Sigmoid colon (tissue), 4 donors: ENCODE measurements around the gene PRSS38.

ENCODE experiments used
- EP300 ChIP-seq, 4 donors: sonication (generic); formaldehyde crosslinking; IDR thresholded peaks; one replicate each; pipeline ENCODE4 v1.6.1; 2017; ENCODE audit warnings: antibody characterized with exemption in 4 of 4
- POLR2A ChIP-seq, 2 donors: fragments of 450-650 bp; IDR thresholded peaks; one replicate each; pipeline ENCODE4 v1.6.1; 2016; ENCODE audit warnings: antibody characterized with exemption in 2 of 2, mild to moderate bottlenecking in 2 of 2, moderate library complexity in 2 of 2
- POLR2AphosphoS5 ChIP-seq, 4 donors: sonication (generic); formaldehyde crosslinking; IDR thresholded peaks; one replicate each; pipeline ENCODE4 v1.6.1; 2017; ENCODE audit warnings: antibody characterized with exemption in 4 of 4
- TF ChIP-seq, protein P1 (sequence below), 4 experiments: fragments of 450-650 bp in 3 of 4; fragments of 200-600 bp in 1 of 4; IDR thresholded peaks; one replicate each; pipeline ENCODE4 v1.5.1; 2016 to 2019; ENCODE audit warnings: antibody characterized with exemption in 4 of 4, mild to moderate bottlenecking in 3 of 4, moderate library complexity in 2 of 4

DNA sequence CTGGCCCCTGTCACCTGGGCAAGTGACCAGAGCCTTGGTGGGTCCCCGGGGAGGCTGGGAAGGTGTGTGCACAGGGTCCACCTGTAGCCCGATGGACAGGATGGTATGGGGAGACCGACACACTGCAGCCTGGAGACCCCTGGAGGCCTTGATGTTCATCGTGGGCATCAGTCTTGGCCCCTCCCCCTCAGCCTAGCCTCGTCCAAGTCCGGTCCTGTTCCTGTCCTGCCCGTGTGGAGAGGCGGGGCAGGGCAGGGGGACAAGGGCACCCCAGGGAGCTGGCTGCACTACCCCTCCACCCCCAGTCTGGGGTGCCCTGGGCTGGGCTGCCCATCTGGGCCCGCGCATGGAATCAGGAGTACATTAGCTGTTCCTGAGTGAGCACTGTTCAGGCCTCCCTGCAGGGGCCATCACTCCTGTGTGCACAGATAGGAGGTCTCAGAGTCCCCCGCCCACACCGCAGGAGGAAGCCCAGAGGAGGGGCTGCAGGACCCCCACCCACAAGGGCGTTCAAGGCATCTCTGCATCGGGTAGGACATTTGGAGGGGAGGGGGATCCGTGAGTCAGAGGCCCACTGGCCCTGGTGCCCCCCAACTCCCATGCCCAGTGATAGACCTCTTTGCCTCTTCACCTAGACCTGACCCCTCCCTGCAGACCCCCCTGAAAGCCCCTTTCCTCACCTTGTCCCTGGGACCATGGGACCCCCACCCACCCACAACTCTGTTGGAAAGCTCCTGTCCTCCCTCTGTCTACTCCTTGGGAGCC lies 69.1 kb downstream of the PRSS38 start:
- TF ChIP-seq, protein P1, sequence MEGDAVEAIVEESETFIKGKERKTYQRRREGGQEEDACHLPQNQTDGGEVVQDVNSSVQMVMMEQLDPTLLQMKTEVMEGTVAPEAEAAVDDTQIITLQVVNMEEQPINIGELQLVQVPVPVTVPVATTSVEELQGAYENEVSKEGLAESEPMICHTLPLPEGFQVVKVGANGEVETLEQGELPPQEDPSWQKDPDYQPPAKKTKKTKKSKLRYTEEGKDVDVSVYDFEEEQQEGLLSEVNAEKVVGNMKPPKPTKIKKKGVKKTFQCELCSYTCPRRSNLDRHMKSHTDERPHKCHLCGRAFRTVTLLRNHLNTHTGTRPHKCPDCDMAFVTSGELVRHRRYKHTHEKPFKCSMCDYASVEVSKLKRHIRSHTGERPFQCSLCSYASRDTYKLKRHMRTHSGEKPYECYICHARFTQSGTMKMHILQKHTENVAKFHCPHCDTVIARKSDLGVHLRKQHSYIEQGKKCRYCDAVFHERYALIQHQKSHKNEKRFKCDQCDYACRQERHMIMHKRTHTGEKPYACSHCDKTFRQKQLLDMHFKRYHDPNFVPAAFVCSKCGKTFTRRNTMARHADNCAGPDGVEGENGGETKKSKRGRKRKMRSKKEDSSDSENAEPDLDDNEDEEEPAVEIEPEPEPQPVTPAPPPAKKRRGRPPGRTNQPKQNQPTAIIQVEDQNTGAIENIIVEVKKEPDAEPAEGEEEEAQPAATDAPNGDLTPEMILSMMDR (IDR thresholded peaks at IDR 0.05), result no peak
- no peak for TF ChIP-seq POLR2A (IDR thresholded peaks at IDR 0.05)
- TF ChIP-seq POLR2AphosphoS5 (IDR thresholded peaks at IDR 0.05), result no peak
- no peak for TF ChIP-seq EP300 (IDR thresholded peaks at IDR 0.05)
